HG03469 (cell line): ENCODE measurements around the gene TMEM218.

Experiments used
- ATAC-seq: cut with Tn5 transposase; IDR thresholded peaks from one replicate; pipeline ENCODE4 v1.9.1; 2021; ENCODE audit warnings: mild to moderate bottlenecking, moderate library complexity, moderate number of reproducible peaks; ENCODE audit not compliant: unreplicated experiment

Gene TMEM218

GRCh38 chr11:125078016-125078415 lies 33.4 kb downstream of the TMEM218 start:
- no peak for ATAC-seq

GRCh38 chr11:125076378-125076945 lies 35.0 kb downstream of the TMEM218 start:
- no peak for ATAC-seq

GRCh38 chr11:125075900-125076317 lies 35.5 kb downstream of the TMEM218 start:
- no peak for ATAC-seq

GRCh38 chr11:125075242-125075625 lies 36.2 kb downstream of the TMEM218 start:
- no peak for ATAC-seq

GRCh38 chr11:125074511-125075241 lies 36.8 kb downstream of the TMEM218 start:
- ATAC-seq = no peak

GRCh38 chr11:125073616-125074483 lies 37.6 kb downstream of the TMEM218 start:
- no peak for ATAC-seq

GRCh38 chr11:125072961-125073590 lies 38.4 kb downstream of the TMEM218 start:
- no peak for ATAC-seq

- peak; percentile 77 for ATAC-seq
Measured at GRCh38 chr11:125072218-125072960, 39.0 kb downstream of the TMEM218 start.

- ATAC-seq = no peak
Measured at GRCh38 chr11:125071846-125072217, 39.6 kb downstream of the TMEM218 start.

- no peak for ATAC-seq
Measured at GRCh38 chr11:125071435-125071834, 40.0 kb downstream of the TMEM218 start.

GRCh38 chr11:125070699-125071254 lies 40.6 kb downstream of the TMEM218 start:
- peak; percentile 55 for ATAC-seq

- no peak for ATAC-seq
Measured at GRCh38 chr11:125069796-125070195, 41.6 kb downstream of the TMEM218 start.

GRCh38 chr11:125069008-125069407 lies 42.4 kb downstream of the TMEM218 start:
- no peak for ATAC-seq

GRCh38 chr11:125068368-125068767 lies 43.1 kb downstream of the TMEM218 start:
- no peak for ATAC-seq

- ATAC-seq = no peak
Measured at GRCh38 chr11:125064070-125064469, 47.4 kb downstream of the TMEM218 start.

- ATAC-seq = no peak
Measured at GRCh38 chr11:125063429-125064043, 47.9 kb downstream of the TMEM218 start.

GRCh38 chr11:125062931-125063428 lies 48.4 kb downstream of the TMEM218 start, which contains the start of gene SLC37A2:
Gene SLC37A2 (plus strand): TSS chr11:125063305. CDS start chr11:125063368, 63 bp downstream.
- ATAC-seq = peak; percentile 86

GRCh38 chr11:125062218-125062930 lies 49.1 kb downstream of the TMEM218 start:
- ATAC-seq = no peak

- no peak for ATAC-seq
Measured at GRCh38 chr11:125061281-125061680, 50.1 kb downstream of the TMEM218 start.
